Skeletal muscle cell (primary cell): Measurements from ENCODE around the gene ZNF428.
"Not testable (repeated sequence)": the region's sequence is repeated elsewhere in the genome, so short reads cannot be mapped to it uniquely, and the experiment has no call there.

Experiments
- DNase-seq: peaks from one replicate; pipeline ENCODE4 v3.0.0-alpha.2; 2010; ENCODE audit warnings: low read depth
- H3K4me3 ChIP-seq: 2 replicates; pipeline ENCODE4 v1.5.1; 2011; ENCODE audit warnings: low read depth, mild to moderate bottlenecking, control low read depth, low read length, moderate library complexity

ZNF428 gene

DNA sequence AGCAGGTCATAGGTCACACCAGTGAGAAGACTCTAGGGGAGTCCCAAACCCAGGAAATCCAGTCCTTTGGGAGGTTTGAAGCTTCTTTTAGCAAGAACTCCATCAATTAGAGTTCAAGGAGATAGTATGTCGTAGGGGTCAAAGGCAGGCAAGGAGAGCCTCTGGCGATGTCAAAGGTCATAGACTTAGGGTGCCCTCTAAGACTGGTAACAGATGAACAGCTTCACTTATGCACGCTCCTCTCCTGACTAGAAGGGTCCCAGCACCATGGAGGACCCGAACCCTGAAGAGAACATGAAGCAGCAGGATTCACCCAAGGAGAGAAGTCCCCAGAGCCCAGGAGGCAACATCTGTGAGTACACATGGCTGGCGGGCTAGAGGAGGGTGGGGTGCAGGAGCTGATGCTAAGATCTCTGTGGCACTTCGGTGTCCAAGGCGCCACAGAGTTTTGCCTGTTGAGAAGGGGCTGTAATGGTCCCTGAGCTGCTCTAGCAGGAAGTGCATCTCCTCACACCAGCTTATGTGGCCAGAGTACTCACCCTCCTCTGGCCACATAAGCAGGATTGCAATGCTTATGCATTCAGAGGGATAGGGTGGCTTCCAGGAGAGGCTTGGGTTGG is 22.5 kb downstream of the ZNF428 start:
- no peak for DNase-seq
- H3K4me3 ChIP-seq, result peak overlapping the region; percentile 65

DNA sequence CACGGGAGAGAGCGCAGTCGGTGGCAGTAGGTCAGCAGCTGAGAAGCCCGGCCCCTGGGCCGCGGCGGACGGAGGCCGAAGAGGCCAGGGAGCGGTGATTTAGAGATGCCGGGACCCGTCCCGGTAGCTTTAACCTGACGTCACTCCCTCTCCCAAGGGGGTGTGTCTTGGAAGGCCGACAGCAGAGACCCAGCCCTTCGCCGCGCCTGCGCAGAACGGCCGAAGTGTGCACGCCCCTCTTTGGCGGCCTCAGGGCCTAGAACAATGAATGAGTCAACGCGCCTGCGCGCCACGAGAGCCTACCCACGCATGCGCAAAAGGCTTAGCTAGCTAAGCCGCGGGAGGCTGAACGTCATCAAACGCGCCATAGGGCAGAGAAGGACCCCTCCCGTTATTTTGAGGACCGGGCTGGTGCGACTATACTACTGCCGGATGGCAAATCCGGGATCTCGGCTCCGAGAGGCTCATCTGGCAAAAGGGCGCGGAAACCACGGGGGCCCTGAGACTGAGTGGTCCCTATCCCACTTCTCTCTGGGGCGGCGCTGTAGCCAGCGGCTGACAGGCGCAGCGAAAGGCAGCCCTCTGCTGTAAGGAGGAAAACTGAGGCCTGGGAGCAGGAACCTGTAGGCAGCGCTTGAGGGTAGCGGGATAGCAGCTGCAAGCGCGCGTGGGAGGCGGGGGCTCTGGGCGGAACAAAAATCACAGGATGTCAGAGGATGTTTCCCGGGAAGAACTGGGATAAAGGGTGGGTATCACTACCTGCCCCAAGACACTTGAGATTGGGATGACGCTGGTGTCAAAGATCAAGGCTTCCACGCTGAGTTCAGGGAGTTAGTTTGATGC is 23.2 kb downstream of the ZNF428 start, which contains the start of the genes IRGQ and ZNF576:
Gene IRGQ (minus strand): TSS at position 136 of the 843 bp plus-strand sequence. CDS start 796 bp downstream, outside the sequence.
Gene ZNF576 (plus strand): TSS at position 597 of the 843 bp plus-strand sequence. CDS start 514 bp downstream, outside the sequence.
- H3K4me3 ChIP-seq, result peak within 1 kb of the TSS; percentile 77
- DNase-seq, result peak; percentile 95

DNA sequence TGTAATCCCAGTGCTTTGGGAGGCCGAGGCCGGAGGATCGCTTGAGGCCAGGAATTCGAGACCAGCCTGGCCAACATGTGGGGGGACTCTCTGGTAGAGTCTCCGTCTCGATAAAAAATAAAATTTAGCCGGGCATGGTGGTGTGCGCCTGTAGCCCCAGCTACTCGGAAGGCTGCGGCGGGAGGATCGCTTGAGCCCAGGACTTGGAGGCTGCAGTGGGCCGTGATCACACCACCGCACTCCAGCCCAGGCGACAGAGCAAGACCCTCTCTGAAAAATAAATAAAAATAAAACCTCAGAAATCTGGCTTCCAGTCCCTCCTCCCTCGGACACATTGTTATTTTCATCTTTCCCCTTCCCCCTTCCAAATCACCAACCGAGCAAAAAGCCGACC is 23.8 kb downstream of the ZNF428 start:
- no peak for DNase-seq
- H3K4me3 ChIP-seq, result peak overlapping the region; percentile 77

DNA sequence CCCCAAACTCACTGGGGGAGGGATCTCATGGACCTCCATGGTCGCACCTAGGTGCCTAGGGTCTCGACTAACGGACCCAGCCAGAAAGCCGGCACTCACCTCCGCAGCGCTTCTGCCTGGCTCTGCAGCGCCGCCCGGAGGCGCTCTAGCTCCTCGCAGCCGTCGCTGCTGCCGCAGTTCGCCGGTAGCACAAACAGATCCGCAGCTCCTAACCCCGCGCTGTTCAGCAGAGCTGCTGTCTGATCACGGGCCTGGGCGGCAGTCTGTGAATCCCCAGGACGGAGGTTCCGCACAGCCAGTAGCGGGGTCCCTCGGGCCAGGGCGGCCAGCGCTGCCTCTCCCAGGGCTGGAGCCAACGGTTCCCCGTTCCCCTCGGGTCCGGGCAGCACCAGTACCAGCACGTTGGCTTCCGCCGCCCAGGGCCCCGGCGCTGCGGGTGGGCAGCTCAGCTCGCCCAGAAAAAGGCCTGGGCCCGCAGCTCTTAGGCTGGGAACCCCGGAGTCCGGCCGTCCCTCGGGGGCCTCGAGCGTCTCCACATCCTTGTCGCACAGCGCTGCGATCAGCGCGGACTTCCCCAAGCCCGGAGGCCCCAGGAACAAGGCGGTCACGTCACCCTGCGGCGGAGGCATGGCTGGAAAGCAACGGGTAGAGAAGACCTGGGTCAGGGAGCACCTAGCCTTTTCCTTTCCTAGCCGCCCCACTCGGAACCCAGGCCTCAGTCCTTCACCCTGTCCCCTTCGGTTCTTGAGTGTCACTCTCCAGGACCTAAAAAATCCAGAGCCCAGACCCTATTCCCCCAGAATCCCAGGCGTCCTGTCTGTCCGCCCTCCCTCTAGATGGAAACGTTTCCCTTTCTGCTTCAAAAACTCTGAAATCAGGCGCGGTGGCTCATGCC is 24.5 kb downstream of the ZNF428 start:
- peak overlapping the region; percentile 77 for H3K4me3 ChIP-seq

DNA sequence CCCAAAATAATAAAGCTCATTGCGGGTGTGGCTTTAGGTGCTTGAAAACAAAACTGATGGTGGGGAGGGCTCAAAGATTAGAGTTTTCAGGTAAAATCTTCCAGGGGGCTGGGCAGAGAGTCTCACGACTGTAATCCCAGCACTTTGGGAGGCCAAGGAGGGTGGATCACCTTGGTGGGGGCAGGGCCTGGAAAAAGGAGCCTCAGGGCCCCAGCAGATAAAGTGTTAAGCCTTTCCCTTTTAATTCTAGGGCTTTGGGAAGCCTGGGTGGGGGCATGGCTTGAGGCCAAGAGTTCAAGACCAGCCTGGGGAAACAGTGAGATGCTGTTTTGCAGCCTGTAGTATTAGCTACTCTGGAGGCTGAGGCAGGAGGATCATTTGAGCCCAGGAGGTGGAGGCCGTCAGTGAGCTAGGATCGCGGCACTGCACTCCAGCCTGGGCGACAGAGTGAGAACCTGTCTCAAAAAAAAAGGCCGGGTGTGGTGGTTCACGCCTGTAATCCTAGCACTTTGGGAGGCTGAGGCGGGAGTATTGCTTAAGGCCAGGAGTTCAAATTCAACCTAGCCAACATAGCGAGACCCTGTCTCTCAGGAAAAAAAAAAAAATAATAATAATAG is 25.2 kb downstream of the ZNF428 start:
- DNase-seq, result no peak
- H3K4me3 ChIP-seq, result peak overlapping the region; percentile 77

More for the DNA sequence above, 24.5 kb downstream of the ZNF428 start:
- DNase-seq, result no peak

DNA sequence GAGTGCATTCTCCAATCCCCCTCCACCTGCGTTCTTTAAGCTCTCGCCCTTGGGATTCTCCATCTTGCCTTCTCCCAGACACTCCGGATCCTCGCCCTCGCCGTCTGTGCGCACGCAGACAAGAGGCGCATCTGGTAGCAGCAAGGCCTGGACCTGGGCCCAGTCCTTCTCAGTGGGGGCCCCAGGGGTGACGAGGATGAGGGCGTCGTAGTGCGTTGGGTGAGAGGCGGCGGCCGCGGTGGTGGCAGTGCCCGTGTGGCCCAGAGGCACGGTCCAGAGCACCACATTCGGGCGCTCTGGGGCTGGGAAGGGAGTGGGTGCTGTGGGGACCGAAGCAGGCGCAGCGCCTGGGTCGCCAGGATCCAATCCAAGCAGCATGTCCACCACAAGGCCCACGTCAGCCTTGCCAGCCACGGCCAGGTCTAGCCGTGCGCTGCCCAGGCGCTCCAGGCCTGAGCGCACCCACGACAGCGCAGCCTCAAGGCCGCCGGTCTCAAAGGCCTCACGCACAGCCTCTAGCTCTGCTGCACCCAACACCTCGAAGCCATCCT is 26.6 kb downstream of the ZNF428 start:
- H3K4me3 ChIP-seq, result no peak overlapping the region
- no peak for DNase-seq

DNA sequence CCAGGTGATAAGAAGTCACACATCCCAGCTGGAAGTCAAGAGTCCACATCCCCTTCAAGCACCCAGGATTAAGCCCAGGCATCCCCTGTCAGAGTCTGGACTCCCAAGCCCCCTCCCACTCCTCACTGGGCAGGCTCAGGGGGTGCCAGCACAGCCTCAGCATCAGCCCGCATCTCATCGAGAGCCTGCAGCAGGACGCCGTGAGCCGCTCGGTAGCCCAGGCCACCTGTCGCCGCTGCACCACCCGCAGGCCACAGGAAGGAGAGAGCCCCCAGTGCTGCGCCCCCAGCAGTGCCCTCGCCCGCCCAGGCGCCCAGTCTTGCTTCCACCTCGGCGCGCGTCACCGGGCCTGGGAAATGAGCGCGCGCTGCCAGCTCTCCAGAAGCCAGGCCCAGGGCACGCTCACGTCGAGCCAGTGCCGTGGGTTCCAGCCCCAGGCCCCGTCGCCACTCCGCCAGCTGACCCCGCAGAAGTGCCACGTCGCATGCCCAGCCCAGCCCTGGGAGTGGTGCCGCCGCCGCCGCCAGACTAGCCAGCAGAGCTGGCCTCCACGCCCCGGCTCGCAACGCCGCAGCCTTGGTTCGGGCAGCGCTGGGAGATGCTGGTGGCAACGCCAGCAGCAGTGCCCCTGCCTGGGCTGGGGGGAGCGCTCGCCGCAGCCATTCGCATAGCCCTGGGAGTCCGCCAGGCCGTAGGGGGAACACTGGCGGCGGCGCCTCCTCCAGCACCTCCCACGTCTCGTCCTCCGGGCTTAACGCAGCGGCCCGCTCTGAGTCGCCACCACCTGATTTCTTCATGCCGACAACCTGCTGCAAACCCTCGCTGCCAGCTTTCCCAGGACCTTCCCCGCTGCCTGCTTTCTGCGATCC is 27.3 kb downstream of the ZNF428 start:
- DNase-seq, result no peak
- H3K4me3 ChIP-seq, result no peak overlapping the region

DNA sequence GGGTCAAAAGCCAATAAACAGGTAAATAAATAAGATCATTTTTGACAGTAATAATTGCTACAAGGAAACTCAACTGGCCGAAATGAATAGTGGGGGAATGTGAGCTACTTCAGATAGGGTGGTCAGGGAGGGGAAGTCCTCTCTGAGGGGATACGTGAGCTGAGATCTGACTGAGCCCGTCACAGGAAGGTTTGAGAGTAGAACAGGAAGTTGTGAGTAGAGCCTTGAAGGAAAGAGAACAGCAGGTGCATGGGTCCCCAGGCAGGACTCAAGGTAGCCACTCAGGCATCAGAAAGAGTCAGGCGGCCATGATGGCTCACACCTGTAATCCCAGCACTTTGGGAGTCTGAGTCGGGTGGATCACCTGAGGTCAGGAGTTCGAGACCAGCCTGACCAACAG is 29.8 kb downstream of the ZNF428 start:
- no peak overlapping the region for H3K4me3 ChIP-seq
- no peak for DNase-seq

DNA sequence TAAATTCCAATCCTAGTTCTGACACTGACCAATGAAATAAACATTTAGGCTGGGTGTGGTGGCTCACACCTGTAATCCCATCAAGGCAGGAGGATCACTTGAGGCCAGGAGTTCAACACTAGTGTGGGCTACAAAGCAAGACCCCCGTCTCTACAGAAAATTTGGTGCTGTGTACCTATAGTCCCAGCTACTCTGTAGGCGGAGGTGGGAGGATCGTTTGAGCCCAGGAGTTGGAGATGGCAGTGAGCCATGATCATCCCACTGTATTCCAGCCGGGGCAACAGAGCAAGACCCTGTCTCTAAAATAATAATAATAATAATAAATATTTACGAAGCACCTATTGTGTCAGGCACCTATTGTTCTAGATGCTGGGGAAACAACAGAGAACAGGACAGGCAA is 30.2 kb downstream of the ZNF428 start:
- no peak overlapping the region for H3K4me3 ChIP-seq

DNA sequence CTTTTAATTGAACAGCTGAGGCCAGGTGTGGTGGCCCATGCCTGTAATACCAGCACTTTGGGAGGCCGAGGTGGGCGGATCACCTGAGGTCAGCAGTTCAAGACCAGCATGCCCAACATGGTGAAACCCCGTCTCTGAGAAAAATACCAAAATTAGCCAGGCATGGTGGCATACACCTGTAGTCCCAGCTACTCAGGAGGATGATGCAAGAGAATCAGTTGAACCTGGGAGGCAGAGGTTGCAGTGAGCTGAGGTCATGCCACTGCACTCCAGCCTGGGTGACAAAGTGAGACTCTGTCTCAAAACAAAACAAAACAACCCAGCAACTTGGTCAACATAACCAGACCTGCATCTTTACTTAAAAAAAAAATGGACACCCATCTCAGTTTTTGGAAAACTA is 32.4 kb downstream of the ZNF428 start:
- not testable (repeated sequence) for DNase-seq, H3K4me3 ChIP-seq

More for the DNA sequence above, 30.2 kb downstream of the ZNF428 start:
- DNase-seq, result no peak

DNA sequence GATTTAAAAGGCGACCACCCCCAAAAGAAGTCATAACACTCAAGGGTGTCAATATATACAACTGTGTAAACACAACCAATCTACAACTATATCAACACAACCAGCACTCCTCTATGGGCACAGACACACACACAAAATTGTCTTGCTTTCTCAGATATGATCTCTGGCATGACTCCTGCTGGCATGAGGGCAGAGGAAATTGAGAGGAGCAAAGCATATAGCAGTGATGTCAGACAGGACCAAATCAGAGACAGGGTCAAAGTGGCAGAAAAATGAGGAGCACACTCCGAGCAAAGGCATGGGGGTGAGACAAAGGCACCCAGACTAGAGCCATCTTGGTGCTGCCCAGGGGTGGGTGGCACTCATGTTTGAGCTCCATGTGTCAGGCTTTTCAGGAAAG is 33.1 kb downstream of the ZNF428 start:
- no peak for DNase-seq
- no peak overlapping the region for H3K4me3 ChIP-seq

DNA sequence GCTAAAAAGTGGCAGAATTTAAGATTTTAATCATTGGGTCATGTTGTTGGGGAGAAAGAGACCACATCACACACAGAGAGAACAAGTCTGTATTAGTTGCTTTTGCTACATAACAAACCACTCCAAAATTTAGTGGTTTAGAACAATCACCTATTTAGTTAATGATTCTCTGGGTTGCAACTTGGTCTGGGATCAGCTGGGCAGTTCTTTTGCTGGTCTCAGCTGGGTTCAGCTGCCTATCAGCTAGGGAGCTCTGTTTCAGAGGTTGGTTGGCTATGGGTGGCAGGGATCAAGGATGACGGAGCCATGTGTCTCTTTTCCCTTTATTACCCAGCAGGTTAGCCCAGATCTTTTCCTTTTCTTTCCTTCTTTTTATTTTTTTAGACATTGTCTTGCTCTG is 34.9 kb downstream of the ZNF428 start:
- no peak overlapping the region for H3K4me3 ChIP-seq
- no peak for DNase-seq

DNA sequence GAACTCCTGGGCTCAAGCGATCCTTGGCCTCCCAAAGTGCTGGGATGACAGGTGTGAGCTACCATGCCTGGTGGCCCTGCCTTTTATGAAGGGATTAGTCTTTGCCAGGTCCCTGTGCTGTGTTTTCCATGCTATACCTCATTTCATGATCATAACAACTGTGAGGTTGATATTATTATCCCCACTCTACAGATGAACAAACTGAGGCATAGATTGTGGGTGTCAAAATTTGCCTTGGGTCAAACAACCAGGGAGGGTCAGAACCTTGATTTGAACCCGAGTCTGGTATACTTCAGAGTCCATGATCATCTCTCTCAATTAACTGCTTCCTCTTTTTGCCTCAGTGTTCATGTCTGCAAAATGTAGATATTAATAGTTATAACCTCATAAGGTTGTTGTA is 36.9 kb downstream of the ZNF428 start:
- no peak for DNase-seq
- no peak overlapping the region for H3K4me3 ChIP-seq

DNA sequence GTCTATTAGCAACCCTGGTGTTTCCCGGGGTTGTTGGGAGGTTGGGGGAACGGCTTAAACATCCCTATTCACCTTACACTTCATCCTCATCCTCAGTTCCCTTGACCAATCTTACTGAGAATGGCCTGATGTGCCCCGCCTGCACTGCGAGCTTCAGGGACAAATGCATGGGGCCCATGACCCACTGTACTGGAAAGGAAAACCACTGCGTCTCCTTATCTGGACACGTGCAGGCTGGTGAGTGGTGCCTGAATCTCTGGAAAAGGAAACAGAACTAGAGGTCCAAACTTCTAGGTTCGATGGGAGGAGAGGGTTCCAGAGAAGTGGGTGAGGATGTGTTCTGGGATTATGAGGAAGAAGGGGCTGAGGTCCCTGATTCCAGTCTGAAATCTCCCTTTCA is 38.0 kb downstream of the ZNF428 start:
- H3K4me3 ChIP-seq, result no peak overlapping the region
- DNase-seq, result no peak

DNA sequence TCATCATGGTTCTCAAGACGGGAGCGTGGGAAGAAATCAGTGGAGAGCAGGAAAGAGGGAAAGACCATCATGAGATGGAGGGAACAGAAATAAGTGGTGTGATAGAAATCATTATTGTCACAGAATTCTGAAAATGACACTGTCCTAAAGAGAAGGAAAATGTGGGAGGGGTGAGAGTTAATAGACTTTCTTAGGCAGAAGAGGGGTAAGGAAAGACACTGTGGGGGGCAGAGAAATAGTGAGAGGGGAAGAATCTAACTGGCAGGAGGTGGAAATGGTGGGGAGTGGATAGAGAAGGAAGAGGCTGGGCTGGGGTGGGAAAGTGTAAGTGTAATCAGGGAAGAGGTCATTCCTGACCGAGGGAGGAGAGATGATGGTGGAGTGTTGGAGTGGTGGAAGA is 40.6 kb downstream of the ZNF428 start:
- no peak overlapping the region for H3K4me3 ChIP-seq
- no peak for DNase-seq

DNA sequence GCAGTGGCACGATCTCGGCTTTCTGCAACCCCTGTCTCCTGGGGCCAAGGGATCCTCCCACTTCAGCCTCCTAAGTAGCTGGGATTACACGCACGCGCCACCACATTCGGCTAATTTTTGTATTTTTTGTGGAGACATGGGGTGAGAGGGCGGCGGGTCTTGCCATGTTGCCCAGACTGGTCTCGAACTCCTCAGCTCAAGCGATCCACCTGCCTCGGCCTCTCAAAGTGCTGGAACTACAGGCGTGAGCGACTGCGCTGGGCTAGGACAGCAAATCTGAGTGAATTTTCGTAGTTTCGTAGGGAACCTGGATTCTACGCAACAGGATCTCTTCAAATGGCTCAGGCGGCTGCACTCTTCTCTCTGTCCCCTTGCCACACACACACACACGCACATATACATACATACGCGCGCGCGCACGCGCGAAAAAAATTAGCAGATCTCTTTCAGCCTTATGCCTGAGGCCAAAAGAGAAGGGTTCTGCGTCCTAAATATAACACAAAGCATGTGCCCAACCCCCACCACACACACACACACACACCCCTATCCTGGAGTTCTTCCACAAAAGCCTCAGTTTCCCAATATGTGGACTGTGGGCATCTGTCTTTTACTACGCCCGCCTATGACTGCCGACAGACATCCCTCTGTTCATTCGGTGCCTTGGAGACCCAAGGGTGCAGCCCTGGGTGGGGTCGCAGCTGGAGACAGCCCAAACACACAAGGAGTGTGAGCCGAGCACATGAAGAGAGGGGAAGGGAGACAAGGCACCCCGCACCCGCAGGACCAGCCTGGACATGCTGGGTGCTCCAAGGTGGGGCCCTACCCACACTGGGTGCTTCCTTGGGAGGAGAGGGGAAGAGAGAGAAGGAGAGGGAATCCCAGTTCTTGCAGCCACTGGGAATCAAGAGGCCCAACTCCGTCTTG is 43.2 kb downstream of the ZNF428 start:
- H3K4me3 ChIP-seq, result peak overlapping the region; percentile 98
- no peak for DNase-seq
